ENCODE results near the gene SIRT5. TPM values are rescaled to one million over a fixed set of nuclear protein-coding genes. Genes with fewer than 3 reads are reported as not detected.

Gene SIRT5
- total RNA-seq, 6 experiments from 2014 or later = 9.3 to 28.3 (median 15.5) TPM

DNA sequence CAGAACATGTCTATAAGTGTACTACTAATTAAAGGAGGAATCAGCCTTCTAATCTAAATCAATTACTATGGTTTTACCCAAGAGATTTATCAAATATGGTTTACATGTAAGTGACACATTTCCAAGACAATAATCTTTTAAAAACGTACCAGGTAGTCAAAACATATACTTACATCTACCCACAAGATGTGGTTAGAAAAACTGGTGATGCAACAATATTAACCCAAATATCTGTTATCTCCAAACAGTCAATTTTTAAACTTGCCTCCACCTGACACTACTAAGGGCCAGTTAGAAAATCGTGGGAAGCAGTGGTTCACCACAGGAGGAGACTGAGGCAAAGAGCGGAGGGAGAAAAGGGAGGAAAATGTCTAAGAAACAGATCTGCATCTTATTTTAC lies 68.7 kb downstream of the SIRT5 start:
- Histone ChIP-seq H3K4me1 (no peaks in the 10 kb centered on the region), H3K4me3 (no peak overlapping the region), H3K9me3 (no peaks in the 10 kb centered on the region), H3K27me3 (no peaks in the 10 kb centered on the region), H3K27ac (no peak overlapping the region), H3K36me3 (peaks cover 0 to 6% (median under 1%) of the 10 kb centered on the region in 4 donors)
- intact Hi-C loops (cut with DNase I) = no loop called here
- ATAC-seq = no peak
- no peak for DNase-seq
- WGBS (ENCODE audit: insufficient coverage, low coverage, low lambda C conversion rate, missing lambda C conversion rate) = 87% methylated on average over 3 of the region's 3 CpGs
- no peak for TF ChIP-seq POLR2A (IDR thresholded peaks at IDR 0.05)
- TF ChIP-seq, protein P1, sequence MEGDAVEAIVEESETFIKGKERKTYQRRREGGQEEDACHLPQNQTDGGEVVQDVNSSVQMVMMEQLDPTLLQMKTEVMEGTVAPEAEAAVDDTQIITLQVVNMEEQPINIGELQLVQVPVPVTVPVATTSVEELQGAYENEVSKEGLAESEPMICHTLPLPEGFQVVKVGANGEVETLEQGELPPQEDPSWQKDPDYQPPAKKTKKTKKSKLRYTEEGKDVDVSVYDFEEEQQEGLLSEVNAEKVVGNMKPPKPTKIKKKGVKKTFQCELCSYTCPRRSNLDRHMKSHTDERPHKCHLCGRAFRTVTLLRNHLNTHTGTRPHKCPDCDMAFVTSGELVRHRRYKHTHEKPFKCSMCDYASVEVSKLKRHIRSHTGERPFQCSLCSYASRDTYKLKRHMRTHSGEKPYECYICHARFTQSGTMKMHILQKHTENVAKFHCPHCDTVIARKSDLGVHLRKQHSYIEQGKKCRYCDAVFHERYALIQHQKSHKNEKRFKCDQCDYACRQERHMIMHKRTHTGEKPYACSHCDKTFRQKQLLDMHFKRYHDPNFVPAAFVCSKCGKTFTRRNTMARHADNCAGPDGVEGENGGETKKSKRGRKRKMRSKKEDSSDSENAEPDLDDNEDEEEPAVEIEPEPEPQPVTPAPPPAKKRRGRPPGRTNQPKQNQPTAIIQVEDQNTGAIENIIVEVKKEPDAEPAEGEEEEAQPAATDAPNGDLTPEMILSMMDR (IDR thresholded peaks at IDR 0.05) = no peak

DNA sequence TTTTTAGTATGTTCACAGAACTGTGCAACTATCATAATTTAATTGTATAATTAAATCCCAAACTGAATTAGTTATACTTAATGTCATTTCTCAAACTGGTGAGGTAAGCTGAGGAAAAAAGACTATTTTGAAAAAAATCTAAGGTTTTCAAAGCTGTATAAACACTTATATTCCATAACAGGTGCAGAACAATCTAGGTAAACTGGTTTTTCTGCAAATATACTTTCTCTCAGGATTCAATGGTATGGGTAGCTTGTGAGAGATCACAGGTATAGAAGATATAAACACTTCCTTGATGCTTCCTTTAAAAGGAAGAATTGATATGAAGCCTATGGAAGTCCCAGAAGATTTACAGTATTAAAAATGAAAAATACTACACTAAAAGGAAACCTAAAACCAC lies 74.4 kb downstream of the SIRT5 start:
- Histone ChIP-seq H3K27me3 (no peaks in the 10 kb centered on the region), H3K36me3 (no peaks in the 10 kb centered on the region), H3K4me1 (no peaks in the 10 kb centered on the region), H3K9me3 (no peaks in the 10 kb centered on the region), H3K27ac (no peak overlapping the region), H3K4me3 (no peak overlapping the region)
- DNase-seq (no peak), ATAC-seq (no peak)
- intact Hi-C loops (cut with DNase I) = no loop called here
- TF ChIP-seq, protein P1 (IDR thresholded peaks at IDR 0.05) = no peak
- no peak for TF ChIP-seq POLR2A (IDR thresholded peaks at IDR 0.05)

DNA sequence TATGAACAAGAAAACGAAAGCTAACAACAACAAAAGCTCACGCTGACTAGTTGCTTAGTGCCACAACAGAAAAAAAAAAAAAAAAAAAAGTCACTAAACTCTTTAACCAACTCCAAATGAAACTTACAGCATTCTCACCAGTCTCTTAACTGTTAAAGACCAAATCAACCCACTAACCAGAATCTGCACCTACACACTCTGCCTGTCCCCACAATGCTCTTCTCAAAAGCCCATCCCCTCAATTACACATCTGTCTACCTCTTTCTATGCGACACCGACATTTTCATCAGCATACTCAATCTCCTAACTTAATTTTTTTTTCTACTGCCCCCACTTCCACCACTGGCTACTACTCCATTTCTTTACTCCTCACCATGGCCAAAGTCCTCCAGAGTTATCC lies 75.0 kb downstream of the SIRT5 start:
- ATAC-seq (no peak), DNase-seq (no peak)
- intact Hi-C loops (cut with DNase I) = no loop called here
- 98% methylated on average over 4 of the region's 4 CpGs for WGBS (ENCODE audit: insufficient coverage, low coverage, low lambda C conversion rate, missing lambda C conversion rate)
- H3K4me3 ChIP-seq = no peak overlapping the region
- no peaks in the 10 kb centered on the region for H3K27me3 ChIP-seq
- no peaks in the 10 kb centered on the region for H3K4me1 ChIP-seq
- H3K36me3 ChIP-seq = no peaks in the 10 kb centered on the region
- H3K27ac ChIP-seq = no peak overlapping the region
- H3K9me3 ChIP-seq = no peaks in the 10 kb centered on the region
- TF ChIP-seq POLR2A (IDR thresholded peaks at IDR 0.05) = no peak

DNA sequence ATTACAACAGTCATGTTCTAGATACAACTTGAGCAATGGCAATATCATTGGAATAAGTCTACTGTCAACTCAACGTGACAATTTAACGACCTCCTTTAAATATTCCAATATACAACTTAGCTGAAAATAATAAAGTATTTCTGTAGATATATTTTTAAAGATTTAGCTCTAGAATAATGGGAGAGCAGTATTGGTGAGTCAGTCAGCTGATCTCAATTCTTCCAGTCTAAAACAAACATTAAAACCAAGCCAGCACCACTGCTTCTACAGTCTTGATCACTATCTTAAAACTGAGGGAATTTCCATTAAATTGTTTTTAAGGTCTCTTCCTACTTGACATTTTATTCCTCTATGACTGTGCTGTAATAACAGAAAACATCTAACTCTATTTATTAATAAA lies 78.9 kb downstream of the SIRT5 start:
- H3K27ac ChIP-seq = no peak overlapping the region
- H3K27me3 ChIP-seq = no peaks in the 10 kb centered on the region
- intact Hi-C loops (cut with DNase I) = no loop called here
- no peaks in the 10 kb centered on the region for H3K36me3 ChIP-seq
- ATAC-seq (peak in 1 of 4 donors; percentile 45), DNase-seq (no peak)
- H3K4me1 ChIP-seq = no peaks in the 10 kb centered on the region
- 98% methylated on average over 2 of the region's 2 CpGs for WGBS (ENCODE audit: insufficient coverage, low coverage, low lambda C conversion rate, missing lambda C conversion rate)
- TF ChIP-seq, protein P1 (IDR thresholded peaks at IDR 0.05) = no peak
- H3K9me3 ChIP-seq = no peaks in the 10 kb centered on the region
- no peak overlapping the region for H3K4me3 ChIP-seq

DNA sequence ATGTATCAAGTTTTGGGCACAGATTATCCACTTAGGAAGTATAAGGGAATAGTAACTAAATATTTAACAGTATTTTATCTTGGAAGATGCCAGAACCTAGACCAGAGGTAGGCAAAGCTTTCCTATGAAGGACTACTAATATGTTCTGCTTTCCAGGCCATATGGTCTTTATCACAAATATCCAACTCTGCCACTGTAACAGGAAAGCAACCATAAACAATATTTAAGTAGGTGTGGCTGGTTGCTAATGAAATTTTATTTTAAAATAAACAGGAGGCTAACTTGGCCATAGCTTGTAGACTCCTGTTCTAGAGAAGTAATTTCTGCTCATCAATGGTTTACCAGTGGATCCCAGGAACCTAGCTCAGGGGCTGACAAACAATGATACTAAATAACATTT lies 80.1 kb downstream of the SIRT5 start:
- ATAC-seq (no peak), DNase-seq (no peak)
- Histone ChIP-seq H3K27ac (no peak overlapping the region), H3K27me3 (no peaks in the 10 kb centered on the region), H3K36me3 (no peaks in the 10 kb centered on the region), H3K4me1 (no peaks in the 10 kb centered on the region), H3K4me3 (no peak overlapping the region), H3K9me3 (no peaks in the 10 kb centered on the region)
- TF ChIP-seq, protein P1 (IDR thresholded peaks at IDR 0.05) = no peak
- TF ChIP-seq POLR2A (IDR thresholded peaks at IDR 0.05) = no peak
- intact Hi-C loops (cut with DNase I) = no loop called here
